Measurements from ENCODE around the gene DPEP2NB.
"Not testable (repeated sequence)": the region's sequence is repeated elsewhere in the genome, so short reads cannot be mapped to it uniquely, and the experiment has no call there.

The DPEP2NB gene

DNA sequence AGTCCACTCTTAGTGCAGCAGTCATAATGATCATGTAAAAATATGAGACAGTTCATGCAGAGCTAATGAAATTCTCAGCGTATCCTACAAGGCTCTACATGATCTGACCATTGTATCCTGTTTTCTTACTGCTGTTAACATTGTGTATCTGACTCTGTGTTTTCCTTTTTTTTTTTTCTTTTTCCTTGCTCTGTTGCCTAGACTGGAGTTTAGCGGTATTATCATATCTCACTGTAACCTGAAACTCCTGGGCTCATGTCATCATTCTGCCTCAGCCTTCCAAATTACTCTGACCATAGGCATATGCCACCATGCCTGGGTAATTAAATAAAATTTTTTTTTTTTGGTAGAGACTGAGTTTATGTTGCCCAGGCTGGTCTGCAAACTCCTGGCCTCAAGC is 19.5 kb upstream of the DPEP2NB start:
- no peak overlapping the region for H3K4me3 ChIP-seq (ENCODE audit: low read length in 2 of 2)
- WGBS, 2 donors (ENCODE audit: extremely low coverage in 2 of 2, insufficient read length in 2 of 2, insufficient replicate concordance in 1 of 2): no CpG with 5 or more reads among the region's 2 CpGs
- DNase-seq (ENCODE audit: low spot score): no peak
- H3K79me1 ChIP-seq (ENCODE audit: low read depth, low read length): no peaks in the 10 kb centered on the region
- H3K27me3 ChIP-seq (ENCODE audit: control insufficient read depth in 3 of 3, insufficient read depth in 3 of 3, low read depth in 1 of 3, low read length in 3 of 3): no peaks in the 10 kb centered on the region
- no peak overlapping the region for H2BK15ac ChIP-seq (ENCODE audit: low read length)
- H3K23ac ChIP-seq (ENCODE audit: low read depth, low read length, poor library complexity): no peak overlapping the region
- no peak overlapping the region for H2AFZ ChIP-seq (ENCODE audit: low read length)
- no peaks in the 10 kb centered on the region for H3K9me3 ChIP-seq (replicated peaks in 1 of 2; ENCODE audit: control insufficient read depth in 2 of 2, insufficient read depth in 1 of 2, low read depth in 1 of 2, low read length in 2 of 2)
- H4K91ac ChIP-seq (ENCODE audit: low read depth, low read length, poor library complexity): no peak overlapping the region
- H2AK5ac ChIP-seq (ENCODE audit: low read depth, low read length): no peak overlapping the region
- no peak overlapping the region for H3K9ac ChIP-seq (ENCODE audit: low read depth, low read length, poor library complexity)
- no peaks in the 10 kb centered on the region for H3K4me1 ChIP-seq (ENCODE audit: control insufficient read depth in 2 of 2, insufficient read depth in 1 of 2, low read depth in 1 of 2, low read length in 2 of 2)
- no peak overlapping the region for H2BK12ac ChIP-seq (ENCODE audit: low read length)
- H4K8ac ChIP-seq (ENCODE audit: low read depth, low read length): no peak overlapping the region
- no peak overlapping the region for H3K4me2 ChIP-seq (ENCODE audit: insufficient read depth, low read length, poor library complexity, severe bottlenecking)
- no peak overlapping the region for H3K14ac ChIP-seq (ENCODE audit: low read length)
- H3K18ac ChIP-seq (ENCODE audit: low read length): no peak overlapping the region
- no peak overlapping the region for H3K4ac ChIP-seq (ENCODE audit: low read length)
- no peak overlapping the region for H2BK5ac ChIP-seq (ENCODE audit: low read length)
- peaks cover 0 to 26% of the 10 kb centered on the region in 2 donors for H3K36me3 ChIP-seq (replicated peaks in 1 of 2; ENCODE audit: control insufficient read depth in 2 of 2, insufficient read depth in 2 of 2, low read length in 2 of 2)
- H3K27ac ChIP-seq (replicated peaks; ENCODE audit: low read length): no peak overlapping the region
- H2BK120ac ChIP-seq (ENCODE audit: low read depth, low read length): no peak overlapping the region

DNA sequence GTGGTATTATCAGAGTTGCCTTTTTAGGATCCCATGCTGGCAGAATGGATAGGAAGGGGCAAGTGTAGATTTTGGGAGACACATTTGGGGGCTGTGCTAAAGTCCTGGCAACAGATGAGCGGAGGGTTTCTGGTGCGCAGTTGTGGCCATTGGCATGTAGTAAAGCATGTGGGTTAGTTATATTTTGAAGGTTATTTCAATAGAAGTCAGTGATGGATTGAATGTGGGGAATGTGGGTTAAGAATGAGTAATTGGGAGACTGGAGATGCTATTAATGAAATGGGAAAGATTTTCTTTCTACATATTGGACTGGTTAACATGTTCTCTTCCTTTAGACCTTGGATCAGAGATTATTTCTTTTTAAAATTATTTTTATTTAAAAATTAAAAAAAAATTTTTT is 17.4 kb upstream of the DPEP2NB start:
- H4K91ac ChIP-seq (ENCODE audit: low read depth, low read length, poor library complexity): no peak overlapping the region
- no peak overlapping the region for H3K27ac ChIP-seq (replicated peaks; ENCODE audit: low read length)
- H4K8ac ChIP-seq (ENCODE audit: low read depth, low read length): no peak overlapping the region
- H2AK5ac ChIP-seq (ENCODE audit: low read depth, low read length): no peak overlapping the region
- no peak overlapping the region for H3K18ac ChIP-seq (ENCODE audit: low read length)
- H3K4me2 ChIP-seq (ENCODE audit: insufficient read depth, low read length, poor library complexity, severe bottlenecking): no peak overlapping the region
- H3K79me1 ChIP-seq (ENCODE audit: low read depth, low read length): no peaks in the 10 kb centered on the region
- H2BK5ac ChIP-seq (ENCODE audit: low read length): no peak overlapping the region
- H3K9ac ChIP-seq (ENCODE audit: low read depth, low read length, poor library complexity): no peak overlapping the region
- H3K27me3 ChIP-seq (ENCODE audit: control insufficient read depth in 3 of 3, insufficient read depth in 3 of 3, low read depth in 1 of 3, low read length in 3 of 3): no peaks in the 10 kb centered on the region
- no peak overlapping the region for H2BK15ac ChIP-seq (ENCODE audit: low read length)
- no peak overlapping the region for H3K4me3 ChIP-seq (ENCODE audit: low read length in 2 of 2)
- H3K23ac ChIP-seq (ENCODE audit: low read depth, low read length, poor library complexity): no peak overlapping the region
- no peak overlapping the region for H3K4ac ChIP-seq (ENCODE audit: low read length)
- no peak for DNase-seq (ENCODE audit: low spot score)
- H3K9me3 ChIP-seq (replicated peaks in 1 of 2; ENCODE audit: control insufficient read depth in 2 of 2, insufficient read depth in 1 of 2, low read depth in 1 of 2, low read length in 2 of 2): no peaks in the 10 kb centered on the region
- H3K4me1 ChIP-seq (ENCODE audit: control insufficient read depth in 2 of 2, insufficient read depth in 1 of 2, low read depth in 1 of 2, low read length in 2 of 2): no peaks in the 10 kb centered on the region
- no peak overlapping the region for H2BK120ac ChIP-seq (ENCODE audit: low read depth, low read length)
- no peak overlapping the region for H2BK12ac ChIP-seq (ENCODE audit: low read length)
- no peak overlapping the region for H3K14ac ChIP-seq (ENCODE audit: low read length)
- H3K36me3 ChIP-seq (replicated peaks in 1 of 2; ENCODE audit: control insufficient read depth in 2 of 2, insufficient read depth in 2 of 2, low read length in 2 of 2): peaks cover 0 to 31% of the 10 kb centered on the region in 2 donors
- no CpG with 5 or more reads among the region's 2 CpGs for WGBS, 2 donors (ENCODE audit: extremely low coverage in 2 of 2, insufficient read length in 2 of 2, insufficient replicate concordance in 1 of 2)
- H2AFZ ChIP-seq (ENCODE audit: low read length): no peak overlapping the region

DNA sequence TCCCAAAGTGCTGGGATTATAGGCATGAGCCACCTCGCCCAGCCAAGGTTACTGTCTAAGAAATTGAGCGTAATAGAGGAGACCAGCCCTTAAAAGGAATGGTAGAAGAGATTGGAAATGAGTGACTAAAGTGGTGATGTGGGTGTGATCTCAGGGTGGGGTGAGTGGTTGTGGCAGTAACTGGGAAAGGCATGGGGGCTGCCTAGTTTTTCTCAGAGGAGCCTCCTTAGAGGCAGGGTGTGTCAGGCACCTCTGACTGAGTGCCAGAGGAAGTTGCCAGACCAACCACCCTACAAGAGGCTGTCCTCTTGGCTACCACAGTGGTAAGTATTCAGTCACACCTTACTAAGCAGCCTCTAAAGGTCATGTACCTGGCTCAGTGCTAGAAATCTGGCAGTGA is 16.2 kb upstream of the DPEP2NB start:
- Histone ChIP-seq H3K9ac (ENCODE audit: low read depth, low read length, poor library complexity) (no peak overlapping the region), H3K4ac (ENCODE audit: low read length) (no peak overlapping the region), H3K79me1 (ENCODE audit: low read depth, low read length) (no peaks in the 10 kb centered on the region), H2BK12ac (ENCODE audit: low read length) (no peak overlapping the region), H3K18ac (ENCODE audit: low read length) (no peak overlapping the region), H3K4me3 (ENCODE audit: low read length in 2 of 2) (no peak overlapping the region), H3K4me2 (ENCODE audit: insufficient read depth, low read length, poor library complexity, severe bottlenecking) (no peak overlapping the region), H2AK5ac (ENCODE audit: low read depth, low read length) (no peak overlapping the region), H3K14ac (ENCODE audit: low read length) (no peak overlapping the region), H2BK5ac (ENCODE audit: low read length) (no peak overlapping the region), H3K23ac (ENCODE audit: low read depth, low read length, poor library complexity) (no peak overlapping the region), H2BK120ac (ENCODE audit: low read depth, low read length) (no peak overlapping the region), H3K27me3 (ENCODE audit: control insufficient read depth in 3 of 3, insufficient read depth in 3 of 3, low read depth in 1 of 3, low read length in 3 of 3) (no peaks in the 10 kb centered on the region), H3K4me1 (ENCODE audit: control insufficient read depth in 2 of 2, insufficient read depth in 1 of 2, low read depth in 1 of 2, low read length in 2 of 2) (no peaks in the 10 kb centered on the region), H4K91ac (ENCODE audit: low read depth, low read length, poor library complexity) (no peak overlapping the region), H3K27ac (replicated peaks; ENCODE audit: low read length) (no peak overlapping the region), H2BK15ac (ENCODE audit: low read length) (no peak overlapping the region), H3K9me3 (replicated peaks in 1 of 2; ENCODE audit: control insufficient read depth in 2 of 2, insufficient read depth in 1 of 2, low read depth in 1 of 2, low read length in 2 of 2) (no peaks in the 10 kb centered on the region), H4K8ac (ENCODE audit: low read depth, low read length) (no peak overlapping the region), H3K36me3 (replicated peaks in 1 of 2; ENCODE audit: control insufficient read depth in 2 of 2, insufficient read depth in 2 of 2, low read length in 2 of 2) (peaks cover under 1 to 36% of the 10 kb centered on the region in 2 donors), H2AFZ (ENCODE audit: low read length) (no peak overlapping the region)
- no CpG with 5 or more reads among the region's 2 CpGs for WGBS, 2 donors (ENCODE audit: extremely low coverage in 2 of 2, insufficient read length in 2 of 2, insufficient replicate concordance in 1 of 2)
- DNase-seq (ENCODE audit: low spot score): no peak

DNA sequence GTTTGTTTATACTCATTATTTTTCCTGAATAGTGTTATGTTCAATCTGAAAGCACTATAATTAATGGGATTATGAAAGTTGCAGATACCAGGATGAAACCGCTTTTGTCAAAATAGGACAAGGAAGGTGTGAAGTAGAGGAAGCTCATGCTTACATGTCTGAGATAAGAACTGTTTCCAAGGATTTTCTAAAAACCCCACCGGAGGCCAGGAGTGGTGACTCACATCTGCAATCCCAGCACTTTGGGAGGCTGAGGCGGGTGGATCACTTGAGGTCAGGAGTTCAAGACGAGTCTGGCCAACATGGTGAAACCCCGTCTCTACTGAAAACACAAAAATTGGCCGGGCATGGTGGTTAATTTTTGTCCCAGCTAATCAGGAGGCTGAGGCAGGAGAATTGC is 14.4 kb upstream of the DPEP2NB start:
- H2BK5ac ChIP-seq (ENCODE audit: low read length); H4K91ac ChIP-seq (ENCODE audit: low read depth, low read length, poor library complexity); H3K14ac ChIP-seq (ENCODE audit: low read length); DNase-seq (ENCODE audit: low spot score); H2AFZ ChIP-seq (ENCODE audit: low read length); H2BK15ac ChIP-seq (ENCODE audit: low read length); H3K9ac ChIP-seq (ENCODE audit: low read depth, low read length, poor library complexity); H3K4me1 ChIP-seq (ENCODE audit: control insufficient read depth in 2 of 2, insufficient read depth in 1 of 2, low read depth in 1 of 2, low read length in 2 of 2); H3K23ac ChIP-seq (ENCODE audit: low read depth, low read length, poor library complexity); H3K9me3 ChIP-seq (replicated peaks in 1 of 2; ENCODE audit: control insufficient read depth in 2 of 2, insufficient read depth in 1 of 2, low read depth in 1 of 2, low read length in 2 of 2); H2AK5ac ChIP-seq (ENCODE audit: low read depth, low read length); H3K18ac ChIP-seq (ENCODE audit: low read length); H3K4me2 ChIP-seq (ENCODE audit: insufficient read depth, low read length, poor library complexity, severe bottlenecking); H2BK12ac ChIP-seq (ENCODE audit: low read length); H3K4me3 ChIP-seq (ENCODE audit: low read length in 2 of 2); H3K27ac ChIP-seq (replicated peaks; ENCODE audit: low read length); H2BK120ac ChIP-seq (ENCODE audit: low read depth, low read length); H3K79me1 ChIP-seq (ENCODE audit: low read depth, low read length); H3K27me3 ChIP-seq (ENCODE audit: control insufficient read depth in 3 of 3, insufficient read depth in 3 of 3, low read depth in 1 of 3, low read length in 3 of 3); H4K8ac ChIP-seq (ENCODE audit: low read depth, low read length); H3K4ac ChIP-seq (ENCODE audit: low read length): not testable (repeated sequence)
- WGBS, 2 donors (ENCODE audit: extremely low coverage in 2 of 2, insufficient read length in 2 of 2, insufficient replicate concordance in 1 of 2): no CpG with 5 or more reads among the region's 6 CpGs
- peaks cover 2 to 54% of the 10 kb centered on the region in 2 donors for H3K36me3 ChIP-seq (replicated peaks in 1 of 2; ENCODE audit: control insufficient read depth in 2 of 2, insufficient read depth in 2 of 2, low read length in 2 of 2)
